ENCODE measurements around the gene ACTL7B.

The ACTL7B gene

GRCh38 chr9:108861997-108862396, 6.2 kb upstream of the ACTL7B start, which contains the start of gene ACTL7A:
Gene ACTL7A, plus strand, starts transcription at chr9:108862266. Its CDS starts 57 bp downstream, at chr9:108862323.
- no peak within 1 kb of the TSS for H3K4me3 ChIP-seq (replicated peaks; ENCODE audit: low read depth, low read length)
- TF ChIP-seq, protein P1, sequence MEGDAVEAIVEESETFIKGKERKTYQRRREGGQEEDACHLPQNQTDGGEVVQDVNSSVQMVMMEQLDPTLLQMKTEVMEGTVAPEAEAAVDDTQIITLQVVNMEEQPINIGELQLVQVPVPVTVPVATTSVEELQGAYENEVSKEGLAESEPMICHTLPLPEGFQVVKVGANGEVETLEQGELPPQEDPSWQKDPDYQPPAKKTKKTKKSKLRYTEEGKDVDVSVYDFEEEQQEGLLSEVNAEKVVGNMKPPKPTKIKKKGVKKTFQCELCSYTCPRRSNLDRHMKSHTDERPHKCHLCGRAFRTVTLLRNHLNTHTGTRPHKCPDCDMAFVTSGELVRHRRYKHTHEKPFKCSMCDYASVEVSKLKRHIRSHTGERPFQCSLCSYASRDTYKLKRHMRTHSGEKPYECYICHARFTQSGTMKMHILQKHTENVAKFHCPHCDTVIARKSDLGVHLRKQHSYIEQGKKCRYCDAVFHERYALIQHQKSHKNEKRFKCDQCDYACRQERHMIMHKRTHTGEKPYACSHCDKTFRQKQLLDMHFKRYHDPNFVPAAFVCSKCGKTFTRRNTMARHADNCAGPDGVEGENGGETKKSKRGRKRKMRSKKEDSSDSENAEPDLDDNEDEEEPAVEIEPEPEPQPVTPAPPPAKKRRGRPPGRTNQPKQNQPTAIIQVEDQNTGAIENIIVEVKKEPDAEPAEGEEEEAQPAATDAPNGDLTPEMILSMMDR (IDR thresholded peaks at IDR 0.05; ENCODE audit: low read depth, low read length, missing control alignments) = no peak
- DNase-seq (ENCODE audit: extremely low read depth, low read depth) = no peak

DNA sequence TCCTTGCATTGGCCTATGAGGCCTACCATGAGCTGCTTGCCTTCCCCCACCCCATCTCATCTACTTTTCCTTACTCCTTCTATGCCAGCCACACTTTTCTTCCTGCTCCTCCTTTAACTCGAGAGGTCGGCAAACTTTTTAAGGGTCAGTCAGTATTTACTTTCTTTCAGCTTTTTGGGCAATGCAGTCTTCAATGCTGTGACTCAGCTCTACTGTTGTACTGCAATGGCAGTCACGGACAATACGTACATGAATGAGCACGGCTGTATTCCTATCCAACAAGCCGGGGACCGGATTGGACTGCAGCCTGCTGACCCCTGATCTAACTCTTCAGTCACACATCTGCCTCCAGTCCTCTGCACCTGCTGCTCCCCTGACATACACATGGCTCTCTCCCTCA, 5.7 kb upstream of the ACTL7B start:
- TF ChIP-seq, protein P1 (IDR thresholded peaks at IDR 0.05; ENCODE audit: low read depth, low read length, missing control alignments) = no peak

DNA sequence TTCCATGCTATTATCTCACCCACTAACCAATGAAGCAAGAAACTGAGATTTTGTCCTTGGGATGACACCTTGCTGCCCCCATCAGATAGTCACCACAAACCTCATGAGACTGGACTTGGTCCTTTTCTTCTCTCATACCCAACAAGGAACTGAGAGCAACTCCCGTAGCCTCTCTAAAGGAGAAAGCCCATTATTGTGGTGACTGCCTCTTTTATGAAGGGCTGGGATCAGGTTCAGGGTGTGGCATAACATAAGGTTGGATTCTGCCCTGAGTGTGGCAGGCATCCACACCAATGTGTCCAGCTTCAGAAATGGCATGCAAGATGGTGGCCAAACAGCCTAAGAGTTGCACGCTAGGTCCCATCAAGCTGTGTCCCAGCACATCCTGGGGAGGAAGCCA, 5.0 kb upstream of the ACTL7B start:
- no peak overlapping the region for H3K4me3 ChIP-seq (replicated peaks; ENCODE audit: low read depth, low read length)
- TF ChIP-seq, protein P1 (IDR thresholded peaks at IDR 0.05; ENCODE audit: low read depth, low read length, missing control alignments) = no peak
- DNase-seq (ENCODE audit: extremely low read depth, low read depth) = no peak

More for the DNA sequence above, 5.7 kb upstream of the ACTL7B start:
- no peak overlapping the region for H3K4me3 ChIP-seq (replicated peaks; ENCODE audit: low read depth, low read length)
- DNase-seq (ENCODE audit: extremely low read depth, low read depth) = no peak

DNA sequence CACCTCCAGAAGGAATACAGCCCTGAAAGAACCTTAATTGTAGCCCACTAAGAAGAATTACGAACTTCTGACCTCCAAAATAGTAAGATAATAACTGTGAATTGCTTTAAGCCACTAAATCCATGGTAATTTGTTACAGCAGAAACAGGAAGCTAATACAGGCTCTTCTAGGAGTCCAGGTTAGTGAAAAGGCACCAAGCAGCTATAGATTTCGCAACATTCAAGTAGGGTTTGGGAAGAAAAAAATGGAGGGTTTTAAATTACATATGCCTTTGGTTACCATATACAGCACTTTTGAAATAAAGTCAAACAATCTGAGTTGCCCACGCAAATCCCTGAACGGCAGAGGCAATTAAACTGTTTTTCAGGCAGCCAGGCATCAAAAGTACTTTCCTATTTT, 4.6 kb upstream of the ACTL7B start:
- DNase-seq (ENCODE audit: extremely low read depth, low read depth) = no peak
- H3K4me3 ChIP-seq (replicated peaks; ENCODE audit: low read depth, low read length) = no peak overlapping the region
- TF ChIP-seq, protein P1 (IDR thresholded peaks at IDR 0.05; ENCODE audit: low read depth, low read length, missing control alignments) = no peak

- TF ChIP-seq, protein P1 (IDR thresholded peaks at IDR 0.05; ENCODE audit: low read depth, low read length, missing control alignments) = no peak
- DNase-seq (ENCODE audit: extremely low read depth, low read depth) = no peak
- no peak overlapping the region for H3K4me3 ChIP-seq (replicated peaks; ENCODE audit: low read depth, low read length)
These were observed 3.8 kb upstream of the ACTL7B start for GRCh38 chr9:108859459-108860114.

GRCh38 chr9:108857572-108857971, 1.8 kb upstream of the ACTL7B start:
- H3K4me3 ChIP-seq (replicated peaks; ENCODE audit: low read depth, low read length) = no peak overlapping the region
- DNase-seq (ENCODE audit: extremely low read depth, low read depth) = no peak
- TF ChIP-seq, protein P1 (IDR thresholded peaks at IDR 0.05; ENCODE audit: low read depth, low read length, missing control alignments) = no peak

DNA sequence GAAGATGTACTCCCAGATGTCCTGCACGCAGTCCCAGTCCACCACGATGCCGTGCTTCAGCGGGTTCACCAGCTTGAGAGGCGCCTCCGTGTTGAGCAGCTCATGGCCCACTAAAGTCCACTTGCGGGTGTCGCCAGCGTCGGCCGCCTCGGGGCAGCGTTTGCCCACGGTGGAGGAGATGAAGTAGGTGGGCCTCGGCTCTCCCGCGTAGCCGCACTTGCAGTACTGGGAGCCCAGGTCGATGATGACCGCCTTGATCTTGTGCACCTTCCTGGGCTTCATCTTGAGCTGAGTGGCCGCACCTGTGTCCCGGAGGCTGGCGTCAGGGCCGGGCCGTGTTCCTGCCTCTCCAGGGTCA, 278 bp downstream of the ACTL7B start:
- TF ChIP-seq, protein P1 (IDR thresholded peaks at IDR 0.05; ENCODE audit: low read depth, low read length, missing control alignments) = no peak
- DNase-seq (ENCODE audit: extremely low read depth, low read depth) = no peak
- no peak overlapping the region for H3K4me3 ChIP-seq (replicated peaks; ENCODE audit: low read depth, low read length)
